SU-DHL-6 (cell line): ENCODE data around the gene CELA2B.

Source experiments
- H2AFZ ChIP-seq: fragments of 200-600 bp; sonication (generic); 2 replicates; pipeline ENCODE4 v1.6.1; 2014; ENCODE audit warnings: low read depth, mild to moderate bottlenecking, moderate library complexity, mixed read lengths, antibody characterized with exemption, low read length; ENCODE audit not compliant: severe bottlenecking
- H3F3A ChIP-seq: fragments of 200-600 bp; shearing (Covaris generic); 2 replicates; pipeline ENCODE4 v1.6.0; 2016; ENCODE audit warnings: antibody characterized with exemption, mild to moderate bottlenecking; ENCODE audit not compliant: insufficient read depth
- H3K27ac ChIP-seq: fragments of 200-600 bp; sonication (generic); 2 replicates; pipeline ENCODE4 v1.5.1; 2016; ENCODE audit warnings: low read depth, mild to moderate bottlenecking, low read length, moderate library complexity, mixed read lengths
- H3K27me3 ChIP-seq: fragments of 200-600 bp; sonication (generic), shearing (Covaris generic); 2 replicates; pipeline ENCODE4 v1.6.0; 2014; ENCODE audit warnings: mild to moderate bottlenecking, low read length
- H3K36me3 ChIP-seq: fragments of 200-600 bp; sonication (generic); 2 replicates; pipeline ENCODE4 v1.6.1; 2014; ENCODE audit warnings: mild to moderate bottlenecking, low read length, mixed read lengths
- H3K4me2 ChIP-seq: fragments of 300-600, 200-600 bp; shearing (Covaris generic), sonication (generic); 2 replicates; pipeline ENCODE4 v1.6.0; 2014; ENCODE audit warnings: low read length, low read depth, mild to moderate bottlenecking; ENCODE audit not compliant: poor library complexity, severe bottlenecking
- H3K4me3 ChIP-seq: fragments of 200-600 bp; sonication (generic); 2 replicates; pipeline ENCODE4 v1.5.1; 2014; ENCODE audit warnings: antibody characterized with exemption, low read length, mild to moderate bottlenecking, mixed read lengths; ENCODE audit not compliant: insufficient read depth, poor library complexity, severe bottlenecking
- H3K79me2 ChIP-seq: fragments of 200-600 bp; sonication (generic); 2 replicates; pipeline ENCODE4 v1.6.1; 2014; ENCODE audit warnings: mild to moderate bottlenecking, low read length, moderate library complexity; ENCODE audit not compliant: insufficient read depth
- H3K9ac ChIP-seq: fragments of 200-600 bp; sonication (generic); 2 replicates; pipeline ENCODE4 v1.7.0; 2014; ENCODE audit warnings: mild to moderate bottlenecking, low read length
- H3K9me2 ChIP-seq: fragments of 200-600 bp; sonication (generic); replicated peaks from 2 replicates; pipeline ENCODE4 v1.6.1; 2014; ENCODE audit warnings: low read length; ENCODE audit not compliant: insufficient read depth
- H3K9me3 ChIP-seq: fragments of 200-600 bp; sonication (generic); 2 replicates; pipeline ENCODE4 v1.6.1; 2014; ENCODE audit warnings: low read length, mixed read lengths; ENCODE audit not compliant: insufficient read depth
- H4K20me1 ChIP-seq: fragments of 200-600 bp; sonication (generic); 2 replicates; pipeline ENCODE4 v1.6.1; 2014; ENCODE audit warnings: low read depth, mild to moderate bottlenecking, antibody characterized with exemption, low read length, moderate library complexity, mixed read lengths
- EZH2phosphoT487 ChIP-seq: fragments of 200-600 bp; sonication (generic), shearing (Covaris generic); conservative IDR thresholded peaks from 2 replicates; pipeline ENCODE4 v1.6.1; 2018; ENCODE audit warnings: mild to moderate bottlenecking, antibody characterized with exemption, low read length, moderate library complexity, mixed read lengths
- TF ChIP-seq, protein P1 (sequence below): fragments of 200-600 bp; sonication (generic); IDR thresholded peaks from one replicate; pipeline ENCODE4 v1.5.1; 2017; ENCODE audit warnings: antibody characterized with exemption, mild to moderate bottlenecking, low read length, moderate library complexity; ENCODE audit not compliant: insufficient read depth, poor library complexity, severe bottlenecking

CELA2B gene

DNA sequence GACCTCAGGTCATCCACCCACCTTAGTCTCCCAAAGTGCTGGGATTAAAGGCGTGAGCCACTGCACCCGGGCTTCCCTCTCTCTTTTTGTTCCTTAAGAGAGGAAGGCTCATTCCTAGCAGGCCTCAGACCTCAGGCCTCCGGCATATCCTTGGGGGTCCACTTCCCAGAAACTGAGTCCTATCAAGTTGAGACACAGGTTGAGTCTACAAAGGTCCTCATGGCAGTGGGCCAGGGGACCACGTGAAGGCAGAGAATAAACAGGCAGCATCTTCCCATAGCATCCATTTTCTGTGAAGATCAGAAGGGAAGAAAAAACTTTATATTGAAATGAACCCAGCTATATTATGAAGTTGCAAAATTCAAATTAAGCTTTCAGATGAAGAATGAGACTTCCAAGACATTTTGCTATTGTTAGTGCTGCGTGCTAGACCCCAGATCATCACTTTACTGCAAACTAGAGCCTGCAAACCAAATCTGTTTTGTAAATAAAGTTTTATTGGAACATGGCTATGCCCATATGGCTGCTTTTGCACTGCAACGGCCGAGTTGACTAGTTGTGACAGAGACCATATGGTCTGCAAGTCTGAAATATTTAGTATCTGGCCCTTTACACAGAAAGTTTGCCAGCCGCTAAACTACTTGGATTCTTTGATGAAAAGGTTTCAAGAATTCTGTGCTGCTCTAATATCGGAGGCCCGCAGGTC is 22.9 kb upstream of the CELA2B start:
- no peaks in the 10 kb centered on the region for H3K36me3 ChIP-seq
- no peak for TF ChIP-seq EZH2phosphoT487
- TF ChIP-seq, protein P1, sequence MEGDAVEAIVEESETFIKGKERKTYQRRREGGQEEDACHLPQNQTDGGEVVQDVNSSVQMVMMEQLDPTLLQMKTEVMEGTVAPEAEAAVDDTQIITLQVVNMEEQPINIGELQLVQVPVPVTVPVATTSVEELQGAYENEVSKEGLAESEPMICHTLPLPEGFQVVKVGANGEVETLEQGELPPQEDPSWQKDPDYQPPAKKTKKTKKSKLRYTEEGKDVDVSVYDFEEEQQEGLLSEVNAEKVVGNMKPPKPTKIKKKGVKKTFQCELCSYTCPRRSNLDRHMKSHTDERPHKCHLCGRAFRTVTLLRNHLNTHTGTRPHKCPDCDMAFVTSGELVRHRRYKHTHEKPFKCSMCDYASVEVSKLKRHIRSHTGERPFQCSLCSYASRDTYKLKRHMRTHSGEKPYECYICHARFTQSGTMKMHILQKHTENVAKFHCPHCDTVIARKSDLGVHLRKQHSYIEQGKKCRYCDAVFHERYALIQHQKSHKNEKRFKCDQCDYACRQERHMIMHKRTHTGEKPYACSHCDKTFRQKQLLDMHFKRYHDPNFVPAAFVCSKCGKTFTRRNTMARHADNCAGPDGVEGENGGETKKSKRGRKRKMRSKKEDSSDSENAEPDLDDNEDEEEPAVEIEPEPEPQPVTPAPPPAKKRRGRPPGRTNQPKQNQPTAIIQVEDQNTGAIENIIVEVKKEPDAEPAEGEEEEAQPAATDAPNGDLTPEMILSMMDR = no peak
- H3K79me2 ChIP-seq = no peaks in the 10 kb centered on the region

DNA sequence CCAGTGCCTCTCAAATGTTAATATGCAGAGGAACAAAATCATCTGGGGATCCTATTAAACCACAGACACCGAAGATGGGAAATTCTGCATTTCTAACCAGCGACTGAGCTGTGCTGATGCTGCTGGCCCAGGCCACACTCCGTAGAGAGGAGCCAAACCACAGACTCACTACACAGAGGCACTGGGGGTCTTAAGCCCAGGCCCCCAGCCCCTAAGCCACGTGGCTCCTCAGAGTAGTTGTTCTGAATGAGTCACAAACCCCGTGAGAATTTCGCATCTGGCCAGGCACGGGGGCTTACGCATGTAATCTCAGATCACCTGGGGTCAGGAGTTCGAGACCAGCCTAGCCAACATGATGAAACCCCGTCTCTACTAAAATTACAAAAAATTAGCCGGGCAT is 22.2 kb upstream of the CELA2B start:
- no peak for TF ChIP-seq EZH2phosphoT487
- TF ChIP-seq, protein P1 = no peak
- Histone ChIP-seq H3K9ac (no peak overlapping the region), H3K27me3 (no peaks in the 10 kb centered on the region), H3K79me2 (no peaks in the 10 kb centered on the region), H3K27ac (no peak overlapping the region), H2AFZ (no peak overlapping the region), H3K36me3 (no peaks in the 10 kb centered on the region), H3F3A (no peaks in the 10 kb centered on the region), H4K20me1 (no peaks in the 10 kb centered on the region), H3K4me2 (no peak overlapping the region), H3K4me3 (no peak overlapping the region), H3K9me3 (no peaks in the 10 kb centered on the region), H3K9me2 (no peaks in the 10 kb centered on the region)

More for the DNA sequence above, 22.9 kb upstream of the CELA2B start:
- H3K4me2 ChIP-seq = no peak overlapping the region
- no peak overlapping the region for H3K4me3 ChIP-seq
- H3K9me3 ChIP-seq = no peaks in the 10 kb centered on the region
- H3K9me2 ChIP-seq = no peaks in the 10 kb centered on the region
- H3K9ac ChIP-seq = no peak overlapping the region
- no peaks in the 10 kb centered on the region for H3K27me3 ChIP-seq
- H3F3A ChIP-seq = no peaks in the 10 kb centered on the region
- no peak overlapping the region for H3K27ac ChIP-seq
- H4K20me1 ChIP-seq = no peaks in the 10 kb centered on the region
- H2AFZ ChIP-seq = no peak overlapping the region

DNA sequence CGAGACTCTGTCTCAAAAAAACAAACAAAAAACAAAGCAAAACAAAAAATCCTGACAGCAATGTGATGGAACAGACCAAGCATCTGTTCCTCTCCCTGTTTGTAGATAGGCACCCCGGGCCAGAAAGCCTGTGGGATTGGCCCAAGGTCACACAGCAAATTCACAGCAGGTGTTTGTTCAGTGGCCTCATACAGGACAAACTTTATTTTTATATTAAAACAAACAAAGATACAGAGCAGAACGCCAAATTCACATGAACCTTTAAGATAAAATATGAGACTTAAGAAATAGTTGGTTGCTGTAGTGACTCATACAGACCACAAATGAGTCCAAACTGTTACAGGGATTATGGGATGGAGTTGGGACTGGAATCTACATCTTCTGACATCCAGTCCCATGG is 21.6 kb upstream of the CELA2B start:
- TF ChIP-seq, protein P1 = no peak
- TF ChIP-seq EZH2phosphoT487 = no peak
- Histone ChIP-seq H4K20me1 (no peaks in the 10 kb centered on the region), H2AFZ (no peak overlapping the region), H3K9me3 (no peaks in the 10 kb centered on the region), H3K9ac (no peak overlapping the region), H3F3A (no peaks in the 10 kb centered on the region), H3K4me2 (no peak overlapping the region), H3K4me3 (no peak overlapping the region), H3K9me2 (no peaks in the 10 kb centered on the region), H3K27ac (no peak overlapping the region), H3K27me3 (no peaks in the 10 kb centered on the region), H3K79me2 (no peaks in the 10 kb centered on the region), H3K36me3 (no peaks in the 10 kb centered on the region)
